PC-3 (cell line): ENCODE measurements around the gene EFEMP1. TPM values are rescaled to one million over a fixed set of nuclear protein-coding genes. Genes with fewer than 3 reads are reported as not detected.

ENCODE experiments used
- ATAC-seq: fragments of 200-7000 bp; cut with Tn5 transposase; 2 replicates; pipeline ENCODE4 v1.9.1; 2020; ENCODE audit warnings: mild to moderate bottlenecking, moderate library complexity
- BruUV-seq: library from RNA; stranded (reverse); fragments of 400-500 nt; replicated peaks from 2 replicates; lab custom pipeline; 2021; lab: Mats Ljungman, UMichigan
- CTCF ChIA-PET: fragments of 300-600 bp; sonication (Branson Sonifier 250); formaldehyde crosslinking; loops from one replicate; lab custom pipeline; 2022; ENCODE audit warnings: antibody characterized with exemption; lab: Charles Lee
- POLR2A ChIA-PET: fragments of 300-600 bp; sonication (Branson Sonifier 250); formaldehyde crosslinking; loops from one replicate; lab custom pipeline; 2022; ENCODE audit warnings: antibody characterized with exemption; ENCODE audit not compliant: unreplicated experiment; lab: Charles Lee
- DNase-seq: peaks from one replicate; pipeline ENCODE4 v3.0.0-alpha.2; 2015
- H2AFZ ChIP-seq: fragments of 300-600 bp; sonication (generic); 2 replicates; pipeline ENCODE4 v1.6.0; 2016; ENCODE audit warnings: antibody characterized with exemption, low read length
- H3F3A ChIP-seq: fragments of 300-600 bp; sonication (generic); one replicate; pipeline ENCODE4 v1.6.0; 2017; ENCODE audit warnings: antibody characterized with exemption, low read length, control low read depth, mild to moderate bottlenecking; ENCODE audit not compliant: unreplicated experiment
- H3K27ac ChIP-seq: fragments of 300-600 bp; sonication (generic); 2 replicates; pipeline ENCODE4 v1.5.1; 2016; ENCODE audit warnings: mild to moderate bottlenecking, low read length
- H3K27me3 ChIP-seq: fragments of 300-600 bp; sonication (generic); 2 replicates; pipeline ENCODE4 v1.6.1; 2016; ENCODE audit warnings: low read length, mixed read lengths
- H3K36me3 ChIP-seq: fragments of 300-600 bp; sonication (generic); 2 replicates; pipeline ENCODE4 v1.6.1; 2016; ENCODE audit warnings: low read depth, mixed run types, low read length, mixed read lengths
- H3K4me1 ChIP-seq: fragments of 300-600 bp; sonication (generic); 2 replicates; pipeline ENCODE4 v1.5.1; 2016; ENCODE audit warnings: low read length; ENCODE audit not compliant: insufficient read depth
- H3K4me2 ChIP-seq: fragments of 300-600 bp; sonication (generic); 2 replicates; pipeline ENCODE4 v1.6.0; 2016; ENCODE audit warnings: low read length
- H3K4me3 ChIP-seq: fragments of 300-600 bp; sonication (generic); 2 replicates; pipeline ENCODE4 v1.5.1; 2016; ENCODE audit warnings: mild to moderate bottlenecking, low read length, mixed read lengths
- H3K79me2 ChIP-seq: fragments of 300-600 bp; sonication (generic); 2 replicates; pipeline ENCODE4 v1.6.1; 2017; ENCODE audit warnings: low read length, mixed read lengths
- H3K9ac ChIP-seq: fragments of 300-600 bp; sonication (generic); 2 replicates; pipeline ENCODE4 v1.6.0; 2016; ENCODE audit warnings: mild to moderate bottlenecking, low read length
- H3K9me2 ChIP-seq: fragments of 300-600 bp; sonication (generic); replicated peaks from 2 replicates; pipeline ENCODE4 v1.6.1; 2016; ENCODE audit warnings: mixed run types, low read length, mixed read lengths
- H3K9me3 ChIP-seq: fragments of 300-600 bp; sonication (generic); 2 replicates; pipeline ENCODE4 v1.6.1; 2016; ENCODE audit warnings: low read length, mixed read lengths
- H4K20me1 ChIP-seq: fragments of 300-600 bp; sonication (generic); 2 replicates; pipeline ENCODE4 v1.6.1; 2016; ENCODE audit warnings: low read length, mixed read lengths
- EZH2 ChIP-seq: fragments of 300-600 bp; sonication (generic); IDR thresholded peaks from one replicate; pipeline ENCODE4 v1.6.1; 2017; ENCODE audit warnings: antibody characterized with exemption, mild to moderate bottlenecking, low read length; ENCODE audit not compliant: unreplicated experiment
- EZH2phosphoT487 ChIP-seq: fragments of 300-600 bp; sonication (generic); IDR thresholded peaks from 2 replicates; pipeline ENCODE4 v1.6.1; 2018; ENCODE audit warnings: mild to moderate bottlenecking, antibody characterized with exemption, low read length, borderline replicate concordance
- intact Hi-C: fragments of 100-400 bp; cut with micrococcal nuclease; formaldehyde crosslinking; loops from 2 replicates; pipeline ENCODE4 v1.9.0; 2023
- total RNA-seq: library from RNA; depleted of rRNA; stranded (reverse); fragments of >200 nt; gene quantifications from 2 replicates; pipeline ENCODE4 v1.2.3, GENCODE V29; 2014
- TF ChIP-seq, protein P1 (sequence below): fragments of 300-600 bp; sonication (generic); conservative IDR thresholded peaks from 2 replicates; pipeline ENCODE4 v1.5.1; 2017; ENCODE audit warnings: antibody characterized with exemption, low read depth, mild to moderate bottlenecking, low read length

EFEMP1 gene
- total RNA-seq, 1 experiment from 2014 or later = 59.6 TPM

DNA sequence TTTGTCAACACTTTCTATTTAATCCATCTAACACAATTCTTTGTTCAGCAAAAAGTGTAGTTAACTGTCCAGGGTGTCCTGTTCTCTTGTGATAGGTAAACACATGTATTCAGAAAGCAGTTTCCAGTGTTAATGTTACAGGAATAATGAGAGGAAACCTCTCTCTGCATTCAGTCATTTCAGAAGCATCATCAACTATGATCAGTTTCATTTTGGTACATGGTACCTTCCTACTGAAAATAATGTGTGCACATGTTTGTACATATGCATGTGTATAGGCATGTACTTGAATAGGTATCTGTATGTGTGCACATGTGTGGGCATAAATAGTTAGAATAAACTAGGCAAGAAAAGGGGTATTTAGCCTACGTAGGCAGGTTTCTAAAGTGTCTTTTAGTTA, 16.6 kb downstream of the EFEMP1 start:
- DNase-seq = no peak
- no TSS peak for BruUV-seq
- TF ChIP-seq EZH2phosphoT487 (no peak), EZH2 (no peak)
- TF ChIP-seq, protein P1, sequence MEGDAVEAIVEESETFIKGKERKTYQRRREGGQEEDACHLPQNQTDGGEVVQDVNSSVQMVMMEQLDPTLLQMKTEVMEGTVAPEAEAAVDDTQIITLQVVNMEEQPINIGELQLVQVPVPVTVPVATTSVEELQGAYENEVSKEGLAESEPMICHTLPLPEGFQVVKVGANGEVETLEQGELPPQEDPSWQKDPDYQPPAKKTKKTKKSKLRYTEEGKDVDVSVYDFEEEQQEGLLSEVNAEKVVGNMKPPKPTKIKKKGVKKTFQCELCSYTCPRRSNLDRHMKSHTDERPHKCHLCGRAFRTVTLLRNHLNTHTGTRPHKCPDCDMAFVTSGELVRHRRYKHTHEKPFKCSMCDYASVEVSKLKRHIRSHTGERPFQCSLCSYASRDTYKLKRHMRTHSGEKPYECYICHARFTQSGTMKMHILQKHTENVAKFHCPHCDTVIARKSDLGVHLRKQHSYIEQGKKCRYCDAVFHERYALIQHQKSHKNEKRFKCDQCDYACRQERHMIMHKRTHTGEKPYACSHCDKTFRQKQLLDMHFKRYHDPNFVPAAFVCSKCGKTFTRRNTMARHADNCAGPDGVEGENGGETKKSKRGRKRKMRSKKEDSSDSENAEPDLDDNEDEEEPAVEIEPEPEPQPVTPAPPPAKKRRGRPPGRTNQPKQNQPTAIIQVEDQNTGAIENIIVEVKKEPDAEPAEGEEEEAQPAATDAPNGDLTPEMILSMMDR = no peak
- no peak overlapping the region for H3K4me3 ChIP-seq
- H3K9me3 ChIP-seq = no peaks in the 10 kb centered on the region
- no peak overlapping the region for H3K27ac ChIP-seq
- ATAC-seq = no peak
- CTCF ChIA-PET = no interaction called here
- peaks cover under 1% of the 10 kb centered on the region for H3K4me1 ChIP-seq
- H3K36me3 ChIP-seq = peaks cover 6% of the 10 kb centered on the region; the same call in 1 of the 2 replicates
- H4K20me1 ChIP-seq = no peaks in the 10 kb centered on the region
- no peak overlapping the region for H3K9ac ChIP-seq
- no peaks in the 10 kb centered on the region for H3K27me3 ChIP-seq
- H3K79me2 ChIP-seq = no peaks in the 10 kb centered on the region
- H3K9me2 ChIP-seq = no peaks in the 10 kb centered on the region; the same call in 1 of the 2 replicates
- no peak overlapping the region for H3K4me2 ChIP-seq
- H3F3A ChIP-seq = no peaks in the 10 kb centered on the region
- no peak overlapping the region for H2AFZ ChIP-seq
- intact Hi-C loops = no loop called here
- POLR2A ChIA-PET = no interaction called here

DNA sequence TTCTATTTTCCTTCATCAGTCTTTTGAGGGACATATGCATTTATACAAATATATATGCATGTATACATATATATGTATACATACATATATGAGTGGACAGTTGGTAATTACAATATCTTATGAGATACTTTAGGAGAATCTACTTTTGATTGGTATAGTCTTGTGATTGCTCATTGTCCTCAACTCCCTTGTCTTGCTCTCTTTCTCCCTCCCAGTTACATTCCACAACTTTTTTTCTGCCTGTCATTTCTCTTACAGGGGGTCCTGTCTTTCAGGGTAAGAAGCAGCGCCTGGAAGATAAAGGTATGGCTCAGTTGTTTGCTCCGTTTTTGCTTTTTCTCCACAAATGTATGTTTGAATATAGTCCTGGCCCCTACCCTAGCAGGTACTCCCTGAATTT, 19.9 kb downstream of the EFEMP1 start:
- POLR2A ChIA-PET = no interaction called here
- no peaks in the 10 kb centered on the region for H3K27me3 ChIP-seq
- TF ChIP-seq, protein P1 = no peak
- H3K36me3 ChIP-seq = peaks cover 6% of the 10 kb centered on the region; the same call in 1 of the 2 replicates
- BruUV-seq = no TSS peak
- CTCF ChIA-PET = no interaction called here
- H3K9me3 ChIP-seq = no peaks in the 10 kb centered on the region
- H3K4me1 ChIP-seq = peaks cover 15% of the 10 kb centered on the region
- no peaks in the 10 kb centered on the region for H3F3A ChIP-seq
- no peaks in the 10 kb centered on the region; the same call in 1 of the 2 replicates for H3K9me2 ChIP-seq
- H2AFZ ChIP-seq = no peak overlapping the region
- no peak overlapping the region for H3K4me2 ChIP-seq
- no peaks in the 10 kb centered on the region for H4K20me1 ChIP-seq
- no peak overlapping the region for H3K4me3 ChIP-seq
- no peak overlapping the region for H3K27ac ChIP-seq
- no peak for ATAC-seq
- no peaks in the 10 kb centered on the region for H3K79me2 ChIP-seq
- no peak for DNase-seq
- H3K9ac ChIP-seq = no peak overlapping the region
- intact Hi-C loops = no loop called here

DNA sequence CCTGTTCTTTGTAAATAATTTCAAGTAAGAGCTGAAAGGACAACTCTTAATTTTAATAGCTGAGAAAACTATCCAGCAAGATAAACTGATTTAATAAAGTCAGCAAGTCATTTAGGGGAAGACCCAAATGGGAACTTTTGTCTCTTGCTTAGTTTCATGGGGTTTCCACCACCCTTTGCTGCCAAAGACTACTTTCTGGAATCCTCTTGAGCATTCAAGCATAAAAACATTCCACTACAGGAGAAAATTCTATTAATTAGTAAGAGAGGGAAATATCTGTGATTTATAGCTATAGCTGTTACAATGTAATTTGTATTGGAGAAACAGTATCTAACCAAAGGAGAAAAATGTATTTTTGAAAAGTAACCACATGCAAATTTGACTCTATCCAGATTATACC, 20.6 kb downstream of the EFEMP1 start:
- no peak overlapping the region for H3K4me2 ChIP-seq
- DNase-seq (no peak), ATAC-seq (no peak)
- BruUV-seq = no TSS peak
- H3K4me3 ChIP-seq = no peak overlapping the region
- H3K36me3 ChIP-seq = peaks cover 6% of the 10 kb centered on the region; the same call in 1 of the 2 replicates
- H3K9ac ChIP-seq = no peak overlapping the region
- no peak overlapping the region for H3K27ac ChIP-seq
- H3K79me2 ChIP-seq = no peaks in the 10 kb centered on the region
- POLR2A ChIA-PET = interaction anchor here (0.5 kb wide), 1 partner anchor 13 kb away, joined by 5 read pairs; no protein-coding TSS in a partner anchor
- H3K9me3 ChIP-seq = no peaks in the 10 kb centered on the region
- no peaks in the 10 kb centered on the region for H3F3A ChIP-seq
- H3K27me3 ChIP-seq = no peaks in the 10 kb centered on the region
- intact Hi-C loops = no loop called here
- CTCF ChIA-PET = no interaction called here
- no peaks in the 10 kb centered on the region; the same call in 1 of the 2 replicates for H3K9me2 ChIP-seq
- H4K20me1 ChIP-seq = no peaks in the 10 kb centered on the region
- H2AFZ ChIP-seq = no peak overlapping the region
- TF ChIP-seq, protein P1 = no peak
- TF ChIP-seq EZH2phosphoT487 (no peak), EZH2 (no peak)
- H3K4me1 ChIP-seq = peaks cover 15% of the 10 kb centered on the region
